Transverse colon (tissue), 4 donors: ENCODE results near the gene ST3GAL2. TPM values are rescaled to one million over a fixed set of nuclear protein-coding genes. Genes with fewer than 3 reads are reported as not detected.

Source experiments
- DNase-seq: peaks from one replicate; pipeline ENCODE4 v3.0.0-alpha.2; 2019
- H3K27ac ChIP-seq, 4 donors: fragments of 200-600 bp; sonication (generic); 2 replicates each; pipeline ENCODE4 v1.5.1; 2016 to 2018; ENCODE audit warnings: inconsistent platforms in 4 of 4
- H3K27me3 ChIP-seq: fragments of 200-600 bp; sonication (generic); 2 replicates; pipeline ENCODE4 v1.5.1; 2017; ENCODE audit warnings: inconsistent platforms
- H3K36me3 ChIP-seq, 4 donors: fragments of 200-600 bp; sonication (generic); 2 replicates each; pipeline ENCODE4 v1.5.1; 2017 to 2019; ENCODE audit warnings: inconsistent platforms in 4 of 4
- H3K4me1 ChIP-seq, 4 donors: fragments of 200-600 bp; sonication (generic); 2 replicates each; pipeline ENCODE4 v1.5.1; 2017 to 2020; ENCODE audit warnings: inconsistent platforms in 4 of 4
- H3K4me3 ChIP-seq, 4 donors: fragments of 200-600 bp; sonication (generic); 1 replicate in 1 of 4; 2 replicates in 3 of 4; pipeline versions ENCODE4 v1.5.1 to v1.6.1; 2017 to 2019; ENCODE audit warnings: inconsistent platforms in 4 of 4
- H3K9me3 ChIP-seq, 2 donors: fragments of 200-600 bp; sonication (generic); 2 replicates each; pipeline ENCODE4 v1.5.1; 2017 to 2019; ENCODE audit warnings: inconsistent platforms in 2 of 2
- CTCF ChIP-seq, 5 experiments: fragments of 200-600 bp in 3 of 5; fragments of 450-650 bp in 2 of 5; sonication (generic) in 3 of 5; IDR thresholded peaks; 1 replicate in 2 of 5; 2 replicates in 3 of 5; pipeline ENCODE4 v1.5.1; 2016 to 2017; ENCODE audit warnings: antibody characterized with exemption in 5 of 5, inconsistent platforms in 3 of 5, mild to moderate bottlenecking in 2 of 5, moderate library complexity in 1 of 5
- EP300 ChIP-seq: sonication (generic); formaldehyde crosslinking; IDR thresholded peaks from one replicate; pipeline ENCODE4 v1.6.1; 2017; ENCODE audit warnings: antibody characterized with exemption, low read depth
- POLR2A ChIP-seq: fragments of 450-650 bp; IDR thresholded peaks from one replicate; pipeline ENCODE4 v1.6.1; 2016; ENCODE audit warnings: antibody characterized with exemption, mild to moderate bottlenecking, moderate library complexity
- POLR2AphosphoS5 ChIP-seq, 3 donors: sonication (generic); formaldehyde crosslinking; IDR thresholded peaks; one replicate each; pipeline ENCODE4 v1.6.1; 2016; ENCODE audit warnings: antibody characterized with exemption in 3 of 3
- WGBS, 2 donors: methylation state at CpG; one replicate each; pipeline ENCODE4 v1.1.5; 2018; ENCODE audit warnings: low coverage in 1 of 2; 5-methylcytosine and 5-hydroxymethylcytosine counted together
- in situ Hi-C, 4 donors: fragments of 200-750 bp; cut with MboI; loops; one replicate each; pipeline versions ENCODE4 v1.15.0 to v1.15.1; 2017; ENCODE audit warnings: low sequenced_read_pairs in 3 of 4, low pct_ligation_motif_present in 1 of 4, low pct_unique_long_range_greater_than_20kb in 1 of 4
- intact Hi-C: fragments of 100-400 bp; cut with DNase I; formaldehyde crosslinking; loops from one replicate; pipeline ENCODE4 v1.15.1; 2023; ENCODE audit warnings: low total_unique reads
- total RNA-seq, 4 donors: library from RNA; depleted of rRNA; stranded (reverse); fragments of >200 nt; gene quantifications; one replicate each; pipeline ENCODE4 v1.1.0, GENCODE V29; 2016

The ST3GAL2 gene
- total RNA-seq, 4 donors from 2014 or later: 2.6 to 16.5 (median 8.5) TPM

- in situ Hi-C loops (no loop called here), intact Hi-C loops (no loop called here)
- Histone ChIP-seq H3K4me1 (peaks cover 9 to 46% (median 26%) of the 10 kb centered on the region in 4 donors), H3K36me3 (no peaks in the 10 kb centered on the region), H3K27me3 (no peaks in the 10 kb centered on the region), H3K4me3 (no peak overlapping the region), H3K27ac (no peak overlapping the region), H3K9me3 (no peaks in the 10 kb centered on the region)
- no peak for DNase-seq
- TF ChIP-seq CTCF (IDR thresholded peaks at IDR 0.05) (no peak), POLR2AphosphoS5 (IDR thresholded peaks at IDR 0.05) (no peak), POLR2A (no peak), EP300 (no peak)
- 83 to 96% methylated on average over 4 to 8 of the region's 14 CpGs for WGBS, 2 donors
Measured at GRCh38 chr16:70419384-70420327, 19.2 kb downstream of the ST3GAL2 start.

- DNase-seq: no peak
- Histone ChIP-seq H3K4me3 (no peak overlapping the region), H3K4me1 (peaks cover 9 to 50% (median 26%) of the 10 kb centered on the region in 4 donors), H3K27ac (no peak overlapping the region), H3K36me3 (no peaks in the 10 kb centered on the region), H3K27me3 (no peaks in the 10 kb centered on the region), H3K9me3 (no peaks in the 10 kb centered on the region)
- in situ Hi-C loops (no loop called here), intact Hi-C loops (no loop called here)
- 75% methylated on average over 3 of the region's 5 CpGs; no CpG with 5 or more reads in 1 of the 2 donors for WGBS, 2 donors
- TF ChIP-seq POLR2A: no peak
- TF ChIP-seq POLR2AphosphoS5 (IDR thresholded peaks at IDR 0.05): no peak
- no peak for TF ChIP-seq CTCF (IDR thresholded peaks at IDR 0.05)
- TF ChIP-seq EP300: no peak
Measured at GRCh38 chr16:70418993-70419318, 19.9 kb downstream of the ST3GAL2 start.

GRCh38 chr16:70418274-70418992, 20.5 kb downstream of the ST3GAL2 start:
- Histone ChIP-seq H3K36me3 (no peaks in the 10 kb centered on the region), H3K9me3 (no peaks in the 10 kb centered on the region), H3K27me3 (no peaks in the 10 kb centered on the region), H3K27ac (no peak overlapping the region), H3K4me3 (no peak overlapping the region), H3K4me1 (peaks cover 9 to 45% (median 26%) of the 10 kb centered on the region in 4 donors)
- TF ChIP-seq POLR2A: no peak
- no peak for DNase-seq
- in situ Hi-C loops (no loop called here), intact Hi-C loops (no loop called here)
- 81% methylated on average over 13 of the region's 13 CpGs; no CpG with 5 or more reads in 1 of the 2 donors for WGBS, 2 donors

GRCh38 chr16:70417661-70418060, 21.2 kb downstream of the ST3GAL2 start:
- no peaks in the 10 kb centered on the region for H3K27me3 ChIP-seq
- WGBS, 2 donors: 67 to 76% methylated on average over 1 to 7 of the region's 7 CpGs
- H3K27ac ChIP-seq: peak overlapping the region in 1 of 4 donors; percentile 47
- H3K36me3 ChIP-seq: no peaks in the 10 kb centered on the region
- TF ChIP-seq CTCF (IDR thresholded peaks at IDR 0.05) (no peak), POLR2A (no peak), EP300 (no peak), POLR2AphosphoS5 (IDR thresholded peaks at IDR 0.05) (no peak)
- intact Hi-C loops (no loop called here), in situ Hi-C loops (no loop called here)
- H3K4me1 ChIP-seq: peaks cover 9 to 38% (median 21%) of the 10 kb centered on the region in 4 donors
- H3K9me3 ChIP-seq: no peaks in the 10 kb centered on the region
- no peak overlapping the region for H3K4me3 ChIP-seq
- no peak for DNase-seq
